H1 (cell line): Measurements from ENCODE around the gene DDX11. TPM values are rescaled to one million over a fixed set of nuclear protein-coding genes. Genes with fewer than 3 reads are reported as not detected.
"Not testable (repeated sequence)": the region's sequence is repeated elsewhere in the genome, so short reads cannot be mapped to it uniquely, and the experiment has no call there.

Source experiments
- CTCF ChIA-PET: fragments of 300-600 bp; sonication (Branson Sonifier 250); formaldehyde crosslinking; loops from one replicate; lab custom pipeline; 2021; ENCODE audit not compliant: partially characterized antibody; lab: Charles Lee
- POLR2A ChIA-PET: fragments of 300-600 bp; sonication (Branson Sonifier 250); formaldehyde crosslinking; loops from one replicate; lab custom pipeline; 2021; ENCODE audit warnings: inconsistent platforms; ENCODE audit not compliant: partially characterized antibody; lab: Charles Lee
- DNase-seq, 2 experiments: peaks; one replicate each; pipeline versions ENCODE4 v3.0.0 to v3.0.0-alpha.2; 2010 to 2022; ENCODE audit warnings: low spot score in 2 of 2, low read depth in 1 of 2, mixed read lengths in 1 of 2
- FAIRE-seq: peaks from 2 replicates; lab custom pipeline; 2011; peaks lifted over from hg19 to GRCh38; lab: Jason Lieb, UNC
- H2AFZ ChIP-seq: 2 replicates; pipeline ENCODE4 v1.8.1; 2012; ENCODE audit warnings: low read length, inconsistent platforms
- H2AK5ac ChIP-seq: 2 replicates; pipeline ENCODE4 v1.6.1; 2013; ENCODE audit warnings: low read depth, low read length
- H2BK120ac ChIP-seq: replicated peaks from 2 replicates; pipeline ENCODE3; 2013; ENCODE audit warnings: low read depth, low read length, inconsistent platforms
- H2BK12ac ChIP-seq: 2 replicates; pipeline ENCODE4 v1.6.1; 2013; ENCODE audit warnings: low read depth, low read length
- H2BK15ac ChIP-seq: 2 replicates; pipeline ENCODE4 v1.6.1; 2013; ENCODE audit warnings: low read length
- H2BK20ac ChIP-seq: 2 replicates; pipeline ENCODE4 v1.6.1; 2013; ENCODE audit warnings: low read length
- H2BK5ac ChIP-seq: 2 replicates; pipeline ENCODE4 v1.6.1; 2013; ENCODE audit warnings: low read depth, low read length
- H3K14ac ChIP-seq: 2 replicates; pipeline ENCODE4 v1.6.1; 2013; ENCODE audit warnings: inconsistent platforms; ENCODE audit not compliant: insufficient read length
- H3K18ac ChIP-seq: 2 replicates; pipeline ENCODE4 v1.6.1; 2013; ENCODE audit warnings: low read length; ENCODE audit errors: extremely low read depth
- H3K23ac ChIP-seq: 2 replicates; pipeline ENCODE4 v1.6.1; 2013; ENCODE audit warnings: inconsistent platforms; ENCODE audit not compliant: insufficient read length
- H3K23me2 ChIP-seq: 2 replicates; pipeline ENCODE4 v1.6.1; 2013; ENCODE audit warnings: low read depth, low read length
- H3K27ac ChIP-seq: 2 replicates; pipeline ENCODE4 v1.6.1; 2011; ENCODE audit warnings: low read depth, low read length, inconsistent platforms
- H3K27me3 ChIP-seq, 4 experiments: replicated peaks in 1 of 4; 1 replicate in 1 of 4; 2 replicates in 3 of 4; pipeline versions ENCODE4 v1.6.1 to v1.8.1; 2011 to 2013; ENCODE audit warnings: low read length in 3 of 4, mild to moderate bottlenecking in 3 of 4, inconsistent platforms in 2 of 4, mixed read lengths in 2 of 4, moderate library complexity in 1 of 4; ENCODE audit not compliant: control insufficient read depth in 3 of 4, insufficient read depth in 3 of 4; ENCODE audit errors: extremely low read depth in 1 of 4
- H3K36me3 ChIP-seq, 4 experiments: 2 replicates each; pipeline versions ENCODE4 v1.6.1 to v1.8.1; 2011 to 2013; ENCODE audit warnings: mild to moderate bottlenecking in 4 of 4, low read length in 3 of 4, moderate library complexity in 2 of 4, control low read depth in 1 of 4, inconsistent platforms in 1 of 4; ENCODE audit not compliant: insufficient read depth in 4 of 4, control insufficient read depth in 2 of 4
- H3K4ac ChIP-seq: replicated peaks from 2 replicates; pipeline ENCODE3; 2013; ENCODE audit warnings: low read length, low read depth, mixed read lengths, inconsistent platforms; ENCODE audit not compliant: insufficient read length
- H3K4me1 ChIP-seq, 4 experiments: replicated peaks in 1 of 4; 1 replicate in 1 of 4; 2 replicates in 3 of 4; pipeline versions ENCODE4 v1.6.1 to v1.8.1; 2011 to 2013; ENCODE audit warnings: low read length in 3 of 4, inconsistent platforms in 2 of 4, mixed read lengths in 1 of 4; ENCODE audit not compliant: insufficient read depth in 4 of 4, control insufficient read depth in 3 of 4
- H3K4me2 ChIP-seq, 2 experiments: 2 replicates each; pipeline versions ENCODE4 v1.6.1 to v1.8.1; 2011 to 2013; ENCODE audit warnings: low read depth in 2 of 2, low read length in 2 of 2, control low read depth in 1 of 2, inconsistent platforms in 1 of 2, mild to moderate bottlenecking in 1 of 2; ENCODE audit not compliant: insufficient read depth in 1 of 2
- H3K4me3 ChIP-seq, 4 experiments: fragments of 200-600, 300-600 bp in 1 of 4; sonication (generic), shearing (Covaris generic), sonication (Bioruptor Twin) in 1 of 4; 2 replicates each; pipeline versions ENCODE4 v1.5.1 to v1.8.1; 2011 to 2016; ENCODE audit warnings: low read length in 4 of 4, low read depth in 3 of 4, control low read depth in 2 of 4, inconsistent platforms in 2 of 4, mild to moderate bottlenecking in 2 of 4, mixed read lengths in 1 of 4, moderate library complexity in 1 of 4; ENCODE audit not compliant: insufficient read depth in 2 of 4; ENCODE audit errors: extremely low read depth in 1 of 4
- H3K56ac ChIP-seq: replicated peaks from 2 replicates; pipeline ENCODE3; 2013; ENCODE audit warnings: low read depth, mild to moderate bottlenecking, mixed read lengths, low read length, inconsistent platforms; ENCODE audit not compliant: insufficient read length
- H3K79me1 ChIP-seq: 2 replicates; pipeline ENCODE4 v1.6.1; 2013; ENCODE audit warnings: low read depth, low read length, control low read depth
- H3K79me2 ChIP-seq, 2 experiments: 2 replicates each; pipeline versions ENCODE4 v1.6.1 to v1.8.1; 2012 to 2013; ENCODE audit warnings: low read length in 2 of 2, mild to moderate bottlenecking in 2 of 2, inconsistent platforms in 1 of 2; ENCODE audit not compliant: insufficient read depth in 2 of 2, control insufficient read depth in 1 of 2
- H3K9ac ChIP-seq, 4 experiments: replicated peaks in 1 of 4; 1 replicate in 1 of 4; 2 replicates in 3 of 4; pipeline versions ENCODE4 v1.6.1 to v1.8.1; 2011 to 2013; ENCODE audit warnings: low read depth in 3 of 4, low read length in 3 of 4, control low read depth in 2 of 4, mild to moderate bottlenecking in 2 of 4, moderate library complexity in 2 of 4, inconsistent platforms in 1 of 4; ENCODE audit errors: extremely low read depth in 1 of 4
- H3K9me3 ChIP-seq, 2 experiments: 2 replicates each; pipeline versions ENCODE4 v1.6.1 to v1.8.1; 2012 to 2013; ENCODE audit warnings: mild to moderate bottlenecking in 2 of 2, moderate library complexity in 2 of 2, control low read depth in 1 of 2, inconsistent platforms in 1 of 2, low read depth in 1 of 2, low read length in 1 of 2, mixed read lengths in 1 of 2; ENCODE audit not compliant: insufficient read depth in 2 of 2
- H4K20me1 ChIP-seq, 2 experiments: replicated peaks in 1 of 2; 2 replicates each; pipeline versions ENCODE3 to v1.8.1; 2011 to 2013; ENCODE audit warnings: inconsistent platforms in 2 of 2, low read length in 2 of 2, mild to moderate bottlenecking in 1 of 2; ENCODE audit not compliant: insufficient read depth in 2 of 2, control insufficient read depth in 1 of 2
- H4K5ac ChIP-seq: 2 replicates; pipeline ENCODE4 v1.6.1; 2013; ENCODE audit warnings: low read length, low read depth, mixed read lengths, inconsistent platforms; ENCODE audit not compliant: insufficient read length
- H4K8ac ChIP-seq: 2 replicates; pipeline ENCODE4 v1.8.0; 2013; ENCODE audit warnings: mild to moderate bottlenecking, moderate library complexity, low read length, inconsistent platforms; ENCODE audit not compliant: insufficient read depth; ENCODE audit errors: extremely low read depth
- H4K91ac ChIP-seq: replicated peaks from 2 replicates; pipeline ENCODE3; 2013; ENCODE audit warnings: low read length, mixed read lengths, inconsistent platforms; ENCODE audit not compliant: insufficient read length
- WGBS, 2 experiments: shearing (Covaris generic) in 1 of 2; methylation state at CpG; one replicate each; pipeline versions ENCODE4 v1.1.6 to v1.1.7; 2013 to 2015; ENCODE audit warnings: low lambda C conversion rate in 2 of 2, mixed read lengths in 2 of 2, inconsistent platforms in 1 of 2, low coverage in 1 of 2, missing lambda C conversion rate in 1 of 2; ENCODE audit not compliant: insufficient replicate concordance in 2 of 2, insufficient coverage in 1 of 2, insufficient read length in 1 of 2; ENCODE audit errors: extremely low coverage in 1 of 2, missing lambda C conversion rate in 1 of 2; 5-methylcytosine and 5-hydroxymethylcytosine counted together
- polyA plus RNA-seq, 7 experiments: library from polyadenylated mRNA; depleted of rRNA in 3 of 7; stranded (reverse) in 5 of 7; unstranded in 2 of 7; fragments of >200 nt in 5 of 7; fragments of 200-250 nt in 2 of 7; gene quantifications; 1 replicate in 5 of 7; 2 replicates in 1 of 7; 4 replicates in 1 of 7; pipeline versions ENCODE4 v1.2.1 to v1.2.3, GENCODE V29; 2011 to 2013; ENCODE audit warnings: missing spikeins in 2 of 7, mixed read lengths in 2 of 7
- total RNA-seq: library from RNA; stranded (reverse); fragmentation: NEBNext Ultra II Directional; extraction: Animal tissue kit (Norgen Biotek cat#: 25700); gene quantifications from 2 replicates; pipeline ENCODE4 v1.2.1, GENCODE V29; 2021

DDX11 gene
- total and polyA plus RNA-seq, 2 of the 8 experiments (the other 6 are each of a cell fraction or from before 2014, with no cell fraction given), result 61.6 to 141 TPM

DNA sequence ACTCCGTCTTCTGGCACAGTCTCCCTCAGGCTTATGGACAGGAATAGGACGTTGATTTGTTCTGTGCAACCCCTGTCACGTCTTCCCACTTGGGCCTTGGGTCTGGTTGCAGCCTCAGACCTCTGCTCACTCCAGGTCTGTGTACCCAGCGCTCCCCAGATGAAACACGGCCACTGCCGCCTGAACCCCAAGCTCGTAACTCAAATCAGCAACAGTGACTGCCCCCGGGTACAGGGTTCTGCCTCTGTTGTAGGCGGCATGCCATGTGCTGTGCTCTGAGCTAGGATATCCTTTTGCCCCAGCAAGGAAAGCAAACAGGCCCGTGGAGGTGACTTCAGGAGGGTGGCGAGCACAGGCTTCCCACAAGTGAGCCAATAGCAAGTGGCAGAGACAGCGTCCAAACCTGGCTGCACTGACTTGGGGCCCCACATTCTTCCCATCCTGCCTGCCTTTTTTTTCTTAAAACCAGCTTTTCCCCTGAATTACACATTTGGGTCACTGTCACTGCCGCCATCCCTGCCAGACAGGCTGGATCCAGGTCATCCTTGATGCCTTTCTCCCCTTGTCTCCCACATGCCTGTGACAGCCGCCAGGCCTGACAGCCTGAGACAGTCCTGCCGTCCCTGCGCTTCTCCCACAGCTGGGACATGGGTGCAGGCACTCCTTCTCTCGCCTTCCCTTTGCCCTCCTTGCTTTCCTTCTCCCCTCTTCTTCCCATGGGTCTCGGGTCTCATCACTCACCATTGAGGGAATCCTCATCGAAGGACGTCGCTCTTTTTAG is 21.6 kb downstream of the DDX11 start:
- H3K56ac ChIP-seq, H3K79me1 ChIP-seq, H3K18ac ChIP-seq, H2AFZ ChIP-seq, H2BK15ac ChIP-seq, H4K20me1 ChIP-seq, H4K91ac ChIP-seq, H3K4me1 ChIP-seq, H4K5ac ChIP-seq, H3K4me3 ChIP-seq, CTCF ChIA-PET, H2BK120ac ChIP-seq, POLR2A ChIA-PET, H3K9ac ChIP-seq, H3K14ac ChIP-seq, H4K8ac ChIP-seq, H3K4ac ChIP-seq, H3K27ac ChIP-seq, H2BK5ac ChIP-seq, FAIRE-seq, H2BK20ac ChIP-seq, H2AK5ac ChIP-seq, H2BK12ac ChIP-seq, H3K23me2 ChIP-seq, H3K4me2 ChIP-seq, H3K23ac ChIP-seq, H3K27me3 ChIP-seq, H3K9me3 ChIP-seq, H3K79me2 ChIP-seq: not testable (repeated sequence)
- DNase-seq, result peak in 1 of 2 experiments; percentile 27
- peaks cover 5 to 32% (median 15%) of the 10 kb centered on the region in 4 experiments; a peak in 5 of 8 replicates for H3K36me3 ChIP-seq
- 89% methylated on average over 12 of the region's 21 CpGs; no CpG with 5 or more reads in 1 of the 2 experiments for WGBS, 2 experiments
